ENCODE measurements around the gene LIMCH1.

Gene LIMCH1

DNA sequence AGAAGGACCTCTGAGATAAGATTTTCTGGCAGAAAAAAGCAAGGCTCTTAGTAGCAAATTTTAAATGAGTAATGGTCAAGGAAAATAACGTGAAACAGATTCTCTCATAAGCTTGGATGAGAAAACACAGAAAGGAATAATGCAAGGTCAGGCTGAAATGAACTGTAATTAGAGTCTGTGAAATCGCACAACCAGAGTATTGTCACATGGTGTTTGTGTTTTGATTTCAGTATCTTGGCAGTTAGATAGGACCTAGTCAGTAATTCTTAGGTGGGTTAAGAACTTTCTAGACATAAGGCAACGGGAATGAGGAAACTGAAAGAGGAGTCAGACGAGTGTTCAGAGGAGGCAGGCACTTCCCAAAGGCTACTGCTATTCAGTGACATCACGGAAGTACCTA, 34.6 kb downstream of the LIMCH1 start:
- no peak for DNase-seq (ENCODE audit: extremely low read depth, insufficient read length)
- no peak overlapping the region for H3K4me3 ChIP-seq (replicated peaks; ENCODE audit: low read depth, low read length)
- peaks cover 2% of the 10 kb centered on the region for H3K27me3 ChIP-seq (replicated peaks; ENCODE audit: control insufficient read depth, insufficient read depth, low read length)
- H3K36me3 ChIP-seq (ENCODE audit: control insufficient read depth, insufficient read depth, low read length): no peaks in the 10 kb centered on the region
- TF ChIP-seq, protein P1, sequence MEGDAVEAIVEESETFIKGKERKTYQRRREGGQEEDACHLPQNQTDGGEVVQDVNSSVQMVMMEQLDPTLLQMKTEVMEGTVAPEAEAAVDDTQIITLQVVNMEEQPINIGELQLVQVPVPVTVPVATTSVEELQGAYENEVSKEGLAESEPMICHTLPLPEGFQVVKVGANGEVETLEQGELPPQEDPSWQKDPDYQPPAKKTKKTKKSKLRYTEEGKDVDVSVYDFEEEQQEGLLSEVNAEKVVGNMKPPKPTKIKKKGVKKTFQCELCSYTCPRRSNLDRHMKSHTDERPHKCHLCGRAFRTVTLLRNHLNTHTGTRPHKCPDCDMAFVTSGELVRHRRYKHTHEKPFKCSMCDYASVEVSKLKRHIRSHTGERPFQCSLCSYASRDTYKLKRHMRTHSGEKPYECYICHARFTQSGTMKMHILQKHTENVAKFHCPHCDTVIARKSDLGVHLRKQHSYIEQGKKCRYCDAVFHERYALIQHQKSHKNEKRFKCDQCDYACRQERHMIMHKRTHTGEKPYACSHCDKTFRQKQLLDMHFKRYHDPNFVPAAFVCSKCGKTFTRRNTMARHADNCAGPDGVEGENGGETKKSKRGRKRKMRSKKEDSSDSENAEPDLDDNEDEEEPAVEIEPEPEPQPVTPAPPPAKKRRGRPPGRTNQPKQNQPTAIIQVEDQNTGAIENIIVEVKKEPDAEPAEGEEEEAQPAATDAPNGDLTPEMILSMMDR (IDR thresholded peaks at IDR 0.05; ENCODE audit: insufficient read depth, low read length, poor library complexity, severe bottlenecking): no peak

DNA sequence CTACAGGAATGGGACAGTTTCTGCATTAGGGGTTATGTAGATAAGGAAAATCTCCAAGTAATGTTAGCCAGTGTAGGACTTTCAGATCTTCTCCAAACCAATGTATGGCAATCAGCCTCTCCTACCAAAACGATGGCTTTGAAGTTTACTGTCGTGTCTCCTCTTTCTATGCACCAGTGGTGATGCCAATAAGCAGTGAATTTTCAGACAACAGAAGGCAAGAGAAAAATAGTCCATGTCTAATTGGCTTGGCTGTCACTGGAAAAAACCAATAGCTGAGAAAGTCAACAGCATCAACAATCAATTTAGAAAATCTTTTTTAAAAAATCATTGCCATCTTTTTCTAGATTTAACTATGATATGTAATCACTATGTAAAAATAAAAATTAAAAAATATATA, 35.0 kb downstream of the LIMCH1 start:
- H3K4me3 ChIP-seq (replicated peaks; ENCODE audit: low read depth, low read length): no peak overlapping the region
- peaks cover 2% of the 10 kb centered on the region for H3K27me3 ChIP-seq (replicated peaks; ENCODE audit: control insufficient read depth, insufficient read depth, low read length)
- TF ChIP-seq, protein P1 (IDR thresholded peaks at IDR 0.05; ENCODE audit: insufficient read depth, low read length, poor library complexity, severe bottlenecking): no peak
- DNase-seq (ENCODE audit: extremely low read depth, insufficient read length): no peak
- H3K36me3 ChIP-seq (ENCODE audit: control insufficient read depth, insufficient read depth, low read length): no peaks in the 10 kb centered on the region

DNA sequence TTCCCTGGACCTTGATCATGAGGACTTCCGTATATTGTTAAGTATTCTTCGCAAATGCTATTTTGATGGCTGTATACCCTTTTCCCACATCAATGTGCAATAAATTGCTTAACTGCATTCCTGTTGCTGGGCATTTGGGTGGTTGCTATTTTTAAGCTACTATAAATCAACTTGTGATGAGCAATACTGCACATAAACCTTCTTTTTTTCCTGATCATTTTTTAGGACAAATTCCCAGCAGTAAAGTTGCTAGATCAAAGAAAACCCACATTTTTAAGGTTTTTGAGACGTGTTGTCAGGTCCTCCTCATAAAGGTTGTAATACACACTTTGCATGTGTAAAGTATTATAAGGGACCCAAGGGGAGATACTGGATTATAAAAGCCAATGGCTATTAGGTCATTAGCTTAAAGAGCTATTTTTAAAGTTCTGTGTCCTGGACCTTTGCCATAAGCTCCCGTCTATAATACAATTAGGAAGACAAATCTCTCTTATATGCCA, 35.6 kb downstream of the LIMCH1 start:
- Histone ChIP-seq H3K27me3 (replicated peaks; ENCODE audit: control insufficient read depth, insufficient read depth, low read length) (peaks cover 2% of the 10 kb centered on the region), H3K36me3 (ENCODE audit: control insufficient read depth, insufficient read depth, low read length) (no peaks in the 10 kb centered on the region), H3K4me3 (replicated peaks; ENCODE audit: low read depth, low read length) (no peak overlapping the region)
- DNase-seq (ENCODE audit: extremely low read depth, insufficient read length): no peak
- TF ChIP-seq, protein P1 (IDR thresholded peaks at IDR 0.05; ENCODE audit: insufficient read depth, low read length, poor library complexity, severe bottlenecking): no peak

DNA sequence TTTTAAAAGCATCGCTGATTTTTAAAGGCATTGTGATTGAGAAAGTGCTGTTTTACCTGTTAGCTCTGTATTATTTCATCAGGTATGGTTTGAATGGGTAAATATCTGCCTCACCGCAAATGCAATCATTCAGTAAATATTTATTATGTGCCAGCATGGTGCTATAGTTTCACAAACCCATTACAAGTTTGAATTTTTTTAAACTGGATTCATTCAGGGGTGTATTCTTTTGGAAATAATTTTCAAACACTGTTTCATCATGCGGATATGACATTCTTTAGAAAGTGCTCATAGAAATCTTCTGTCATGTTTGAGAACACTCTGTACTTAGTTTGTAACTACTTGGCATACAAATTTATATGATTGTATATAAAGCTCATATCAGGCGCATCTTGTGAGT, 37.2 kb downstream of the LIMCH1 start:
- Histone ChIP-seq H3K4me3 (replicated peaks; ENCODE audit: low read depth, low read length) (no peak overlapping the region), H3K27me3 (replicated peaks; ENCODE audit: control insufficient read depth, insufficient read depth, low read length) (no peaks in the 10 kb centered on the region), H3K36me3 (ENCODE audit: control insufficient read depth, insufficient read depth, low read length) (no peaks in the 10 kb centered on the region)
- TF ChIP-seq, protein P1 (IDR thresholded peaks at IDR 0.05; ENCODE audit: insufficient read depth, low read length, poor library complexity, severe bottlenecking): no peak
- no peak for DNase-seq (ENCODE audit: extremely low read depth, insufficient read length)

DNA sequence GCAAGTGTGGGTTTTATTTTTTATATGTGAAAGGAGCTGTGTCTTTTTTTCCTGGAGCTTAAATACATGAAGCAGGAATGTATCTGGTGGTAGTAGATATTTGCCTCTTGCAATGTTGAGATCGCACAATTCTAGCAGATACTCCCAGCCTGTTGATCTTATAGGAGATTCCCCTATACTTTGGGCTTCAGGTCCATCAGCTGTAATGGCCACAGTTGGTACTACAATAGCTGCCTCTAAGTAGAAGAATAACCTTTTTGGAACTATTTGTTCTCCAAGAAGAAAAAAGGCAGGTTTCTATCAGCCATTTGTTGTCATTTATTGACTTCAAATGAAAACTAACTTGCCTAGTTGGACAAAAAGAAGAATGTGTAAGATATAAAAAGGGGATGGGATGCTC, 37.7 kb downstream of the LIMCH1 start:
- TF ChIP-seq, protein P1 (IDR thresholded peaks at IDR 0.05; ENCODE audit: insufficient read depth, low read length, poor library complexity, severe bottlenecking): no peak
- DNase-seq (ENCODE audit: extremely low read depth, insufficient read length): no peak
- H3K4me3 ChIP-seq (replicated peaks; ENCODE audit: low read depth, low read length): no peak overlapping the region

DNA sequence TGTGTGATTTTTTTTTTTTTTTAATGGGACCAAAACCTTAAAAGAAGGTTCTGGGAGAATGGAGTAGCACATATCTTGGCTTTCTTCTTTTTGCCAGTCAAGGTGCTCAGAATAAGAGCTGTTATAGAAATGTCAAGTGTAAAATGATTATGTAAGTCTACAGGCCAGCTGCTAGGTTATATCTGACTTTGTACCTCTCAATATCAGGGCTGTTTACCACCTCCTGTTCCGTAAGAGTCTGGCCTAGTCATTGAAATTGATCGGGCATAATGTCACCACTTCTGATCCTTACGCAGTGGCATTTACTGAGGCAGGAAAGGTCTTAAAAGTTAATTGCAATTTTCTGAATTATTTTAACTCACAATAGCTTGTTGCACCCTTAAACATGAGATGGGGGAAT, 41.1 kb downstream of the LIMCH1 start:
- TF ChIP-seq, protein P1 (IDR thresholded peaks at IDR 0.05; ENCODE audit: insufficient read depth, low read length, poor library complexity, severe bottlenecking): no peak
- DNase-seq (ENCODE audit: extremely low read depth, insufficient read length): no peak
- Histone ChIP-seq H3K27me3 (replicated peaks; ENCODE audit: control insufficient read depth, insufficient read depth, low read length) (no peaks in the 10 kb centered on the region), H3K36me3 (ENCODE audit: control insufficient read depth, insufficient read depth, low read length) (no peaks in the 10 kb centered on the region), H3K4me3 (replicated peaks; ENCODE audit: low read depth, low read length) (no peak overlapping the region)

More for the DNA sequence above, 37.7 kb downstream of the LIMCH1 start:
- H3K36me3 ChIP-seq (ENCODE audit: control insufficient read depth, insufficient read depth, low read length): no peaks in the 10 kb centered on the region
- no peaks in the 10 kb centered on the region for H3K27me3 ChIP-seq (replicated peaks; ENCODE audit: control insufficient read depth, insufficient read depth, low read length)

Measured in GM06990 (cell line).